HG03066 (cell line): ENCODE measurements around the gene XRCC5.
"Not testable (repeated sequence)": the region's sequence is repeated elsewhere in the genome, so short reads cannot be mapped to it uniquely, and the experiment has no call there.

ENCODE experiments used
- ATAC-seq: cut with Tn5 transposase; IDR thresholded peaks from one replicate; pipeline ENCODE4 v1.9.1; 2021; ENCODE audit warnings: low read depth; ENCODE audit not compliant: unreplicated experiment

XRCC5 gene

GRCh38 chr2:216108967-216109921 lies at the start of gene XRCC5:
Gene XRCC5 (plus strand): TSS chr2:216109348. CDS start chr2:216109437, 89 bp downstream.
- peak; percentile 41 for ATAC-seq

- no peak for ATAC-seq
Observed at GRCh38 chr2:216064014-216064630, 45.0 kb upstream of the XRCC5 start.

GRCh38 chr2:216064665-216065064 lies 44.5 kb upstream of the XRCC5 start:
- no peak for ATAC-seq

- no peak for ATAC-seq
Observed at GRCh38 chr2:216066230-216066629, 42.9 kb upstream of the XRCC5 start.

GRCh38 chr2:216069028-216069427 lies 40.1 kb upstream of the XRCC5 start:
- no peak for ATAC-seq

- no peak for ATAC-seq
Observed at GRCh38 chr2:216070195-216070594, 39.0 kb upstream of the XRCC5 start.

- ATAC-seq, result no peak
Observed at GRCh38 chr2:216071111-216071851, 37.9 kb upstream of the XRCC5 start.

- ATAC-seq, result no peak
Observed at GRCh38 chr2:216072473-216072872, 36.7 kb upstream of the XRCC5 start.

GRCh38 chr2:216073773-216074172 lies 35.4 kb upstream of the XRCC5 start:
- no peak for ATAC-seq

GRCh38 chr2:216074380-216074779 lies 34.8 kb upstream of the XRCC5 start:
- ATAC-seq, result no peak

- ATAC-seq, result no peak
Observed at GRCh38 chr2:216074794-216075193, 34.4 kb upstream of the XRCC5 start.

- no peak for ATAC-seq
Observed at GRCh38 chr2:216075510-216076485, 33.4 kb upstream of the XRCC5 start.

- no peak for ATAC-seq
Observed at GRCh38 chr2:216078776-216079175, 30.4 kb upstream of the XRCC5 start.

- not testable (repeated sequence) for ATAC-seq
Observed at GRCh38 chr2:216080048-216080447, 29.1 kb upstream of the XRCC5 start.

- ATAC-seq, result no peak
Observed at GRCh38 chr2:216081012-216081411, 28.1 kb upstream of the XRCC5 start.

- ATAC-seq, result peak; percentile 97
Observed at GRCh38 chr2:216081487-216082116, 27.5 kb upstream of the XRCC5 start, which contains the start of the genes PECR and TMEM169. Gene PECR (minus strand): TSS chr2:216081809. CDS start chr2:216081741, 68 bp downstream. Gene TMEM169 (plus strand): TSS chr2:216081919. CDS start chr2:216095964, 14,045 bp downstream.

GRCh38 chr2:216082117-216082711 lies 26.9 kb upstream of the XRCC5 start:
- ATAC-seq, result peak; percentile 3

- ATAC-seq, result no peak
Observed at GRCh38 chr2:216082805-216083204, 26.3 kb upstream of the XRCC5 start.
